IMR-90 (cell line): ENCODE measurements around the gene ARNT2. TPM values are rescaled to one million over a fixed set of nuclear protein-coding genes. Genes with fewer than 3 reads are reported as not detected.
A peak's percentile ranks its signal among the peaks of the same experiment; 100 is the strongest.

ENCODE experiments used
- ATAC-seq: fragments of 200-7000 bp; cut with Tn5 transposase; 2 replicates; pipeline ENCODE4 v1.9.1; 2020; ENCODE audit warnings: low read depth, mild to moderate bottlenecking, moderate library complexity
- BruUV-seq: library from RNA; stranded (reverse); fragments of 400-500 nt; replicated peaks from 2 replicates; lab custom pipeline; 2021; lab: Mats Ljungman, UMichigan
- CTCF ChIA-PET: fragments of 300-600 bp; formaldehyde crosslinking; extraction: SDS; loops from one replicate; lab custom pipeline; 2021; ENCODE audit warnings: antibody characterized with exemption; lab: Yijun Ruan, JAX
- POLR2A ChIA-PET: fragments of 300-600 bp; sonication (Branson Sonifier 250); formaldehyde crosslinking; loops from one replicate; lab custom pipeline; 2022; ENCODE audit warnings: antibody characterized with exemption; ENCODE audit not compliant: unreplicated experiment; lab: Charles Lee
- DNase-seq: peaks from one replicate; pipeline ENCODE4 v3.0.0; 2013
- H2AFZ ChIP-seq: replicated peaks from 2 replicates; pipeline ENCODE3; 2013; ENCODE audit warnings: low read length, mild to moderate bottlenecking; ENCODE audit not compliant: poor library complexity
- H2AK5ac ChIP-seq: 2 replicates; pipeline ENCODE4 v1.6.1; 2013; ENCODE audit warnings: low read depth, low read length, inconsistent platforms
- H2AK9ac ChIP-seq: replicated peaks from 2 replicates; pipeline ENCODE3; 2013; ENCODE audit warnings: mild to moderate bottlenecking, low read depth, low read length, moderate library complexity; ENCODE audit not compliant: poor library complexity
- H2BK120ac ChIP-seq: 2 replicates; pipeline ENCODE4 v1.6.1; 2013; ENCODE audit warnings: low read depth, low read length, inconsistent platforms
- H2BK15ac ChIP-seq: 3 replicates; pipeline ENCODE4 v1.6.1; 2013; ENCODE audit warnings: low read depth, low read length, inconsistent platforms
- H2BK20ac ChIP-seq: 2 replicates; pipeline ENCODE4 v1.6.1; 2013; ENCODE audit warnings: low read depth, mild to moderate bottlenecking, inconsistent platforms, low read length, moderate library complexity
- H2BK5ac ChIP-seq: 2 replicates; pipeline ENCODE4 v1.6.1; 2013; ENCODE audit warnings: mild to moderate bottlenecking, low read depth, low read length, inconsistent platforms; ENCODE audit not compliant: poor library complexity, severe bottlenecking
- H3K14ac ChIP-seq: replicated peaks from 2 replicates; pipeline ENCODE4 v1.6.1; 2013; ENCODE audit warnings: low read depth, low read length, inconsistent platforms
- H3K18ac ChIP-seq: 2 replicates; pipeline ENCODE4 v1.6.1; 2013; ENCODE audit warnings: low read depth, low read length, control low read depth
- H3K23ac ChIP-seq: 2 replicates; pipeline ENCODE4 v1.6.1; 2013; ENCODE audit warnings: low read depth, low read length, inconsistent platforms
- H3K27ac ChIP-seq: 2 replicates; pipeline ENCODE4 v1.5.1; 2013; ENCODE audit warnings: mild to moderate bottlenecking, control low read depth, low read length; ENCODE audit not compliant: insufficient read depth
- H3K27me3 ChIP-seq: 2 replicates; pipeline ENCODE4 v1.6.1; 2013; ENCODE audit warnings: low read length; ENCODE audit not compliant: control insufficient read depth, insufficient read depth
- H3K36me3 ChIP-seq: 2 replicates; pipeline ENCODE4 v1.6.1; 2013; ENCODE audit warnings: low read length, mixed read lengths; ENCODE audit not compliant: control insufficient read depth, insufficient read depth
- H3K4ac ChIP-seq: 2 replicates; pipeline ENCODE4 v1.6.1; 2013; ENCODE audit warnings: low read depth, low read length, inconsistent platforms
- H3K4me1 ChIP-seq: 2 replicates; pipeline ENCODE4 v1.6.1; 2013; ENCODE audit warnings: low read length, mixed read lengths; ENCODE audit not compliant: control insufficient read depth, insufficient read depth
- H3K4me2 ChIP-seq: 2 replicates; pipeline ENCODE4 v1.6.1; 2013; ENCODE audit warnings: low read depth, mild to moderate bottlenecking, control low read depth, low read length, moderate library complexity
- H3K4me3 ChIP-seq: 2 replicates; pipeline ENCODE4 v1.5.1; 2013; ENCODE audit warnings: low read depth, mild to moderate bottlenecking, control low read depth, low read length, moderate library complexity; ENCODE audit not compliant: insufficient read depth
- H3K56ac ChIP-seq: 2 replicates; pipeline ENCODE4 v1.6.1; 2013; ENCODE audit warnings: low read length, inconsistent platforms; ENCODE audit not compliant: insufficient read depth; ENCODE audit errors: extremely low read depth
- H3K79me1 ChIP-seq, 2 experiments: 2 replicates each; pipeline ENCODE4 v1.6.1; 2013; ENCODE audit warnings: low read length in 2 of 2, inconsistent platforms in 1 of 2, low read depth in 1 of 2
- H3K9ac ChIP-seq: 2 replicates; pipeline ENCODE4 v1.6.1; 2013; ENCODE audit warnings: low read depth, low read length, control low read depth
- H3K9me1 ChIP-seq: 2 replicates; pipeline ENCODE4 v1.6.1; 2013; ENCODE audit warnings: low read length, inconsistent platforms; ENCODE audit not compliant: insufficient read depth
- H3K9me3 ChIP-seq: 2 replicates; pipeline ENCODE4 v1.6.1; 2013; ENCODE audit warnings: low read length; ENCODE audit not compliant: control insufficient read depth, insufficient read depth
- H4K20me1 ChIP-seq: 2 replicates; pipeline ENCODE4 v1.6.1; 2013; ENCODE audit warnings: low read length, inconsistent platforms; ENCODE audit not compliant: insufficient read depth
- H4K5ac ChIP-seq: 2 replicates; pipeline ENCODE4 v1.6.1; 2013; ENCODE audit warnings: mild to moderate bottlenecking, low read depth, low read length, control low read depth
- H4K8ac ChIP-seq, 2 experiments: 2 replicates each; pipeline ENCODE4 v1.6.1; 2013; ENCODE audit warnings: low read depth in 2 of 2, low read length in 2 of 2, control low read depth in 1 of 2, inconsistent platforms in 1 of 2
- H4K91ac ChIP-seq: 2 replicates; pipeline ENCODE4 v1.6.1; 2013; ENCODE audit warnings: low read depth, low read length, inconsistent platforms; ENCODE audit not compliant: insufficient read depth
- BHLHE40 ChIP-seq: fragments of 150-350 bp; IDR thresholded peaks from 2 replicates; pipeline ENCODE4 v1.6.1; 2016; ENCODE audit warnings: mild to moderate bottlenecking, low read depth, low read length
- CEBPB ChIP-seq: IDR thresholded peaks from 2 replicates; pipeline ENCODE4 v1.6.1; 2012; ENCODE audit warnings: low read depth, low read length, improper control_type of control experiment
- CHD1 ChIP-seq: IDR thresholded peaks from 2 replicates; pipeline ENCODE4 v1.6.1; 2012; ENCODE audit warnings: low read depth, low read length, improper control_type of control experiment
- FOS ChIP-seq: fragments of 150-350 bp; IDR thresholded peaks from 2 replicates; pipeline ENCODE4 v1.6.1; 2016; ENCODE audit warnings: low read depth, low read length
- MAFK ChIP-seq: IDR thresholded peaks from 2 replicates; pipeline ENCODE4 v1.6.1; 2012; ENCODE audit warnings: low read depth, low read length, improper control_type of control experiment
- MAZ ChIP-seq: IDR thresholded peaks from 2 replicates; pipeline ENCODE4 v1.6.1; 2012; ENCODE audit warnings: low read depth, mild to moderate bottlenecking, low read length, improper control_type of control experiment, moderate library complexity, borderline replicate concordance
- NFE2L2 ChIP-seq: fragments of 150-350 bp; IDR thresholded peaks from 2 replicates; pipeline ENCODE4 v1.6.1; 2016; ENCODE audit warnings: low read depth, mild to moderate bottlenecking, low read length
- POLR2A ChIP-seq: IDR thresholded peaks from 2 replicates; pipeline ENCODE4 v1.6.1; 2012; ENCODE audit warnings: mild to moderate bottlenecking, low read depth, low read length
- RCOR1 ChIP-seq: IDR thresholded peaks from 2 replicates; pipeline ENCODE4 v1.6.1; 2012; ENCODE audit warnings: mild to moderate bottlenecking, low read length, improper control_type of control experiment; ENCODE audit not compliant: insufficient replicate concordance
- RFX5 ChIP-seq: IDR thresholded peaks from 2 replicates; pipeline ENCODE4 v1.8.0; 2012; ENCODE audit warnings: low read depth, mild to moderate bottlenecking, low read length, moderate library complexity
- SMC3 ChIP-seq: fragments of 150-350 bp; IDR thresholded peaks from 2 replicates; pipeline ENCODE4 v1.6.1; 2016; ENCODE audit warnings: low read depth, mild to moderate bottlenecking, antibody characterized with exemption, low read length, moderate library complexity
- WGBS, 2 experiments: methylation state at CpG; one replicate each; pipeline versions ENCODE4 v1.1.5 to v1.1.7; 2013; ENCODE audit warnings: missing lambda C conversion rate in 2 of 2; ENCODE audit not compliant: insufficient read length in 1 of 2; ENCODE audit errors: extremely low coverage in 2 of 2; 5-methylcytosine and 5-hydroxymethylcytosine counted together
- dilution Hi-C: fragments of 300-500 bp; cut with HindIII; formaldehyde crosslinking; loops from one replicate; pipeline ENCODE4 v1.14.3; 2018; ENCODE audit warnings: low sequenced_read_pairs; ENCODE audit not compliant: unreplicated experiment
- in situ Hi-C: fragments of 300-500 bp; cut with MboI; formaldehyde crosslinking; loops from 3 replicates; pipeline ENCODE4 v1.14.3; 2019; ENCODE audit warnings: low sequenced_read_pairs, inconsistent platforms, mixed read lengths
- intact Hi-C: fragments of 100-400 bp; cut with micrococcal nuclease; formaldehyde crosslinking; loops from 2 replicates; pipeline ENCODE4 v1.10.0; 2022
- polyA plus RNA-seq, 3 experiments: library from polyadenylated mRNA; depleted of rRNA; stranded (reverse); fragments of >200 nt; gene quantifications; 2 replicates each; pipeline ENCODE4 v1.2.3, GENCODE V29; 2012; ENCODE audit warnings: low replicate concordance in 1 of 3
- total RNA-seq: library from RNA; depleted of rRNA; stranded (reverse); fragments of >200 nt; gene quantifications from 2 replicates; pipeline ENCODE4 v1.2.3, GENCODE V29; 2012
- TF ChIP-seq, protein P1 (sequence below): conservative IDR thresholded peaks from 2 replicates; pipeline ENCODE4 v1.5.1; 2012; ENCODE audit warnings: mild to moderate bottlenecking, low read depth, low read length, improper control_type of control experiment
- TF ChIP-seq, protein P2 (sequence below): fragments of 150-350 bp; IDR thresholded peaks from 2 replicates; pipeline ENCODE4 v1.6.1; 2017; ENCODE audit warnings: mild to moderate bottlenecking, antibody characterized with exemption, low read length, low read depth
- TF ChIP-seq, protein P3 (sequence below): fragments of 150-350 bp; IDR thresholded peaks from 2 replicates; pipeline ENCODE4 v1.6.1; 2016; ENCODE audit warnings: low read depth, mild to moderate bottlenecking, low read length, moderate library complexity, borderline replicate concordance

The ARNT2 gene
- total and polyA plus RNA-seq, 2 of the 4 experiments (the other 2 are of a cell fraction): 18.2 to 19.0 TPM

DNA sequence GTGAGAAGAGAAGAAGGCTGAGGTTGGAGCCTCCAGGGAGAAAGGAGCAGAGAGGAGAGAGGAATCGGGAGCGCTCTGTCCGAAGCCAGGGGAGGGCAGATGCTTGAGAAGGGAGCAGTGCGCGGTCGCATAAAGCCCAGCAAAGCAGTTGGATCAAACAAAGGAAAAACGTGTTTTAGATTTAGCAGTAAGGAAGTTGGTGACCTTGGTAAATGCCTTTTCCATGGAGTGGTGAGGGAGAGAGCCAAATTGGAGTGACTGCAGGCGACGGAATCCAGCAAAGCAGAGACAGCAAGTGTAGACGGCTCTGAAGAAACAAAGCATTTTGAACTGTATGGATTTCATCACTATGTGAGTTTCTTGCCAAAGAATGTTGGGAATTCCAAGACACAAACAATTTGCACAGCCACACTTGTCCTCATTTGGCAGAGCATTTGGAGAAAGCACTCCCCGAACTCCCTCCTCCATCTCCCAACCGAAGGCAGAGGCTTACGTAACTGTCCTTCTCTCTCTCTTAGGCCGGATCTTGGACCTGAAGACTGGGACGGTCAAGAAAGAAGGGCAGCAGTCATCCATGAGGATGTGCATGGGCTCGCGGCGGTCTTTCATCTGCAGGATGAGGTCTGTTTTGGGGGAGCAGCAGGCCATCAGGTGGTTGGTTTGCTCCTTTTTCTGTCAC is 103.6 kb downstream of the ARNT2 start:
- H4K5ac ChIP-seq: peak overlapping the region; percentile 97
- no TSS peak for BruUV-seq
- H2AK9ac ChIP-seq: peak overlapping the region; percentile 87
- H3K14ac ChIP-seq: peak overlapping the region; percentile 98
- H4K20me1 ChIP-seq: no peaks in the 10 kb centered on the region
- H2BK15ac ChIP-seq: peak overlapping the region; percentile 97; the same call in 2 of the 3 replicates
- H3K79me1 ChIP-seq: peaks cover 14 to 47% of the 10 kb centered on the region in 2 experiments
- peak overlapping the region; percentile 64 for H2AFZ ChIP-seq
- DNase-seq: peak; percentile 96
- CTCF ChIA-PET: no interaction called here
- H3K27me3 ChIP-seq: no peaks in the 10 kb centered on the region
- POLR2A ChIA-PET: no interaction called here
- H4K91ac ChIP-seq: peak overlapping the region; percentile 99
- dilution Hi-C loops: no loop called here
- H2BK5ac ChIP-seq: peak overlapping the region; percentile 98
- H3K4me2 ChIP-seq: peak overlapping the region; percentile 14
- H3K4ac ChIP-seq: peak overlapping the region; percentile 99
- peak overlapping the region; percentile 98 for H3K56ac ChIP-seq
- in situ Hi-C loops: no loop called here
- H3K23ac ChIP-seq: peak overlapping the region; percentile 99
- H3K36me3 ChIP-seq: peaks cover 14% of the 10 kb centered on the region; the same call in 1 of the 2 replicates
- peaks cover 6% of the 10 kb centered on the region; the same call in 1 of the 2 replicates for H3K9me3 ChIP-seq
- peak overlapping the region; percentile 98 for H2BK20ac ChIP-seq
- H3K9ac ChIP-seq: peak overlapping the region; percentile 90
- intact Hi-C loops: loop anchor here (1.0 to 5.0 kb wide), 3 partner anchors 27 to 50 kb away; no protein-coding TSS in a partner anchor
- peak overlapping the region; percentile 99 for H2BK120ac ChIP-seq
- peak overlapping the region; percentile 99 for H3K27ac ChIP-seq
- no peak overlapping the region for H3K4me3 ChIP-seq
- ATAC-seq: peak; percentile 82
- H2AK5ac ChIP-seq: peak overlapping the region; percentile 100
- H4K8ac ChIP-seq: peak overlapping the region; percentile 97 to 99
- peaks cover 32% of the 10 kb centered on the region for H3K9me1 ChIP-seq
- peak overlapping the region; percentile 97 for H3K18ac ChIP-seq
- H3K4me1 ChIP-seq: peaks cover 23% of the 10 kb centered on the region
- 39% methylated on average over 9 of the region's 18 CpGs; no CpG with 5 or more reads in 1 of the 2 experiments for WGBS, 2 experiments
- TF ChIP-seq MAZ (peak; percentile 25; the same call in 1 of the 2 replicates), POLR2A (no peak), RFX5 (no peak), FOS (no peak), RCOR1 (no peak), BHLHE40 (peak; percentile 71; the same call in 1 of the 2 replicates), CEBPB (peak; percentile 91), CHD1 (no peak), SMC3 (0 out of 2 replicates have a peak, but pooled peaks have one; percentile 2), NFE2L2 (no peak), MAFK (no peak)
- TF ChIP-seq, protein P1, sequence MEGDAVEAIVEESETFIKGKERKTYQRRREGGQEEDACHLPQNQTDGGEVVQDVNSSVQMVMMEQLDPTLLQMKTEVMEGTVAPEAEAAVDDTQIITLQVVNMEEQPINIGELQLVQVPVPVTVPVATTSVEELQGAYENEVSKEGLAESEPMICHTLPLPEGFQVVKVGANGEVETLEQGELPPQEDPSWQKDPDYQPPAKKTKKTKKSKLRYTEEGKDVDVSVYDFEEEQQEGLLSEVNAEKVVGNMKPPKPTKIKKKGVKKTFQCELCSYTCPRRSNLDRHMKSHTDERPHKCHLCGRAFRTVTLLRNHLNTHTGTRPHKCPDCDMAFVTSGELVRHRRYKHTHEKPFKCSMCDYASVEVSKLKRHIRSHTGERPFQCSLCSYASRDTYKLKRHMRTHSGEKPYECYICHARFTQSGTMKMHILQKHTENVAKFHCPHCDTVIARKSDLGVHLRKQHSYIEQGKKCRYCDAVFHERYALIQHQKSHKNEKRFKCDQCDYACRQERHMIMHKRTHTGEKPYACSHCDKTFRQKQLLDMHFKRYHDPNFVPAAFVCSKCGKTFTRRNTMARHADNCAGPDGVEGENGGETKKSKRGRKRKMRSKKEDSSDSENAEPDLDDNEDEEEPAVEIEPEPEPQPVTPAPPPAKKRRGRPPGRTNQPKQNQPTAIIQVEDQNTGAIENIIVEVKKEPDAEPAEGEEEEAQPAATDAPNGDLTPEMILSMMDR: no peak
- TF ChIP-seq, protein P2, sequence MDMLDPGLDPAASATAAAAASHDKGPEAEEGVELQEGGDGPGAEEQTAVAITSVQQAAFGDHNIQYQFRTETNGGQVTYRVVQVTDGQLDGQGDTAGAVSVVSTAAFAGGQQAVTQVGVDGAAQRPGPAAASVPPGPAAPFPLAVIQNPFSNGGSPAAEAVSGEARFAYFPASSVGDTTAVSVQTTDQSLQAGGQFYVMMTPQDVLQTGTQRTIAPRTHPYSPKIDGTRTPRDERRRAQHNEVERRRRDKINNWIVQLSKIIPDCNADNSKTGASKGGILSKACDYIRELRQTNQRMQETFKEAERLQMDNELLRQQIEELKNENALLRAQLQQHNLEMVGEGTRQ: no peak
- TF ChIP-seq, protein P3, sequence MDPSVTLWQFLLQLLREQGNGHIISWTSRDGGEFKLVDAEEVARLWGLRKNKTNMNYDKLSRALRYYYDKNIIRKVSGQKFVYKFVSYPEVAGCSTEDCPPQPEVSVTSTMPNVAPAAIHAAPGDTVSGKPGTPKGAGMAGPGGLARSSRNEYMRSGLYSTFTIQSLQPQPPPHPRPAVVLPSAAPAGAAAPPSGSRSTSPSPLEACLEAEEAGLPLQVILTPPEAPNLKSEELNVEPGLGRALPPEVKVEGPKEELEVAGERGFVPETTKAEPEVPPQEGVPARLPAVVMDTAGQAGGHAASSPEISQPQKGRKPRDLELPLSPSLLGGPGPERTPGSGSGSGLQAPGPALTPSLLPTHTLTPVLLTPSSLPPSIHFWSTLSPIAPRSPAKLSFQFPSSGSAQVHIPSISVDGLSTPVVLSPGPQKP: no peak
